Right kidney (tissue), 9 donors: ENCODE data around the gene C18orf32.
"Not testable (repeated sequence)": the region's sequence is repeated elsewhere in the genome, so short reads cannot be mapped to it uniquely, and the experiment has no call there.

Source experiments
- DNase-seq: peaks from one replicate; pipeline ENCODE4 v3.0.0-alpha.2; 2016
- long read RNA-seq, 8 donors: transcript quantifications; one replicate each; lab custom pipeline, GENCODE V29; 2026

The C18orf32 gene
- long read RNA-seq, donor 1, full-length matches to known transcripts: 106 of 106 reads
- long read RNA-seq, donor 1, partial matches to known transcripts: 0 of 106 reads
- long read RNA-seq, donor 1, other reads (novel, unspliced or antisense): 0 of 106 reads
- long read RNA-seq, donor 2, full-length matches to known transcripts: 62 of 76 reads
- long read RNA-seq, donor 2, partial matches to known transcripts: 14 of 76 reads
- long read RNA-seq, donor 2, other reads (novel, unspliced or antisense): 0 of 76 reads
- long read RNA-seq, donor 3, full-length matches to known transcripts: 34 of 34 reads
- long read RNA-seq, donor 3, partial matches to known transcripts: 0 of 34 reads
- long read RNA-seq, donor 3, other reads (novel, unspliced or antisense): 0 of 34 reads
- long read RNA-seq, donor 4, full-length matches to known transcripts: 59 of 59 reads
- long read RNA-seq, donor 4, partial matches to known transcripts: 0 of 59 reads
- long read RNA-seq, donor 4, other reads (novel, unspliced or antisense): 0 of 59 reads
- long read RNA-seq, donor 5, full-length matches to known transcripts: 82 of 97 reads
- long read RNA-seq, donor 5, partial matches to known transcripts: 15 of 97 reads
- long read RNA-seq, donor 5, other reads (novel, unspliced or antisense): 0 of 97 reads
- long read RNA-seq, donor 6, full-length matches to known transcripts: 71 of 71 reads
- long read RNA-seq, donor 6, partial matches to known transcripts: 0 of 71 reads
- long read RNA-seq, donor 6, other reads (novel, unspliced or antisense): 0 of 71 reads
- long read RNA-seq, donor 7: 0 reads
- long read RNA-seq, donor 8, full-length matches to known transcripts: 76 of 76 reads
- long read RNA-seq, donor 8, partial matches to known transcripts: 0 of 76 reads
- long read RNA-seq, donor 8, other reads (novel, unspliced or antisense): 0 of 76 reads

- DNase-seq: peak; percentile 95
Observed at GRCh38 chr18:49486953-49487710, at the start of gene C18orf32. Gene C18orf32 (minus strand): TSS chr18:49487234. CDS start chr18:49483748, 3,486 bp downstream.

DNA sequence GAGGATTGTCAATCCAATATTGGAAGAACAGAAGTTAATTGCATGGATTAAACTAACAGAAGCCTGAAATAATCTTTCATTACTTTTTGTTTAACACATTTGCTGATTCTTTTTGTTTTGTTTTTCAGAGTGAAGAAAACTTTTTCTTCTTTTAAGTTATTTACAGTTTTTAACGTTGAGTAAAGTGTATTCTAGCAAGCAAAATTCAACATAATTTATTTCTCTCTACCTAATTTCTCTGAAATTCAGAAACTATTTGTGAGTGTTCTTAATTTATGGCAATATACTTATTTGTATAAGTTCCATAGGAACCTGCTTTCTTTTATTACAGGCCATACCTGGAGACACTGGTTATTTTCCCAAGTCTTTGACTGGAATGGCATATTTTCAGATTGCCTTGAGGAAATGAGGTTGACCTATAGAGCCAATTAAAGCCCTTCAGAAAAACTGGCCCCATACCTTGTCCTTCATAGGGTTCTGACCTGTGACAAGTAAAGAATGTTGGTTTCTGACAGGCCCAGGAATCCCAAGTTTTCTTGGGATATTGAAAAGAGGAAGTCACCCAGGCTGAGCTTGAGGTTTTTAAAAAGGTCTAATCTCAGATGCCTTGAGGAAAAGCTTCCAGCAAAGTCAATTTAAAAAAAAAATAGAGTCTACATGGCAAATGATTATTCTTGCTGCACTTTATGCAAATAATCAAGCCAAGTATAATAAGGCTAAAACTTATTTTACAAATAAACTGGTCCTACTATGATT lies 48.0 kb upstream of the C18orf32 start:
- no peak for DNase-seq

DNA sequence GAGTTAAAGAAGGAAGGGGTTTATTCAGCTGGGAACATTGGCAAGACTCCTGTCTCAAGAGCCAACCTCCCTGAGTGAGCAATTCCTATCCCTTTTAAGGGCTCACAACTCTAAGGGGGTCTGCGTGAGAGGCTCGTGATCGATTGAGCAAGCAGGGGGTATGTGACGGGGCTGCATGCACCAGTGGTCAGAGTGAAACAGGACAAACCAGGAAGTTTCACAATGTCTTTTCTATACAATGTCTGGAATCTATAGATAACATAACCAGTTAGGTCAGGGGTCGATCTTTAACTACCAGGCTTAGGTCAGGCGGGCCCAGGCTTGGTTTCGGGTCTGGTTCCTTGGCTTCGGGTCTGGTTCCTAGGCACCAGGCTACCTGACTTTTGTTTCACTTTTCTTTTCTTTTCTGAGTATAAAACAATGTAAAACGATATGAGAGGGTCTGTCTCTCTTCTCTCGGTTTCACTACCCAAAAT lies 44.7 kb upstream of the C18orf32 start:
- no peak for DNase-seq

- DNase-seq: no peak
Observed at GRCh38 chr18:49529596-49529995, 42.6 kb upstream of the C18orf32 start.

- no peak for DNase-seq
Observed at GRCh38 chr18:49527631-49528327, 40.7 kb upstream of the C18orf32 start.

DNA sequence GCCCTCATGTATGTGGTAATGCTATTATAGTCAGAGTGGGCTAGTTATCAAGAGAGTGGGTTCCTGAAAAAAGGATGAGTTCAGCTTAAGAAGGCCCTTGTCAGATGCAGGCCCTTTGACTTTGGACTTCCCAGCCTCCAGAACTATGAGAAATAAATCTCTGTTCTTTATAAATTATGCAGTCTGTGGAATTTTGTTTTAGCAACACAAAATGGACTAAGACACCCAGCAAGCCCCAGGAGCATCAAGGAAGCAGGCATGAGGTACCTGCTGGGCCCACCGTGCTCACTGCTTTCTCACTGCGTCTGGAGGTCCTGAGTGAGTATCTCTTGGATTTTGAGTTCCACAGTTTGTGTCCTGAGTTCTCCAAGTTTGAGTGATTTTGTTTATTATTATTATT lies 38.9 kb upstream of the C18orf32 start:
- DNase-seq: no peak

DNA sequence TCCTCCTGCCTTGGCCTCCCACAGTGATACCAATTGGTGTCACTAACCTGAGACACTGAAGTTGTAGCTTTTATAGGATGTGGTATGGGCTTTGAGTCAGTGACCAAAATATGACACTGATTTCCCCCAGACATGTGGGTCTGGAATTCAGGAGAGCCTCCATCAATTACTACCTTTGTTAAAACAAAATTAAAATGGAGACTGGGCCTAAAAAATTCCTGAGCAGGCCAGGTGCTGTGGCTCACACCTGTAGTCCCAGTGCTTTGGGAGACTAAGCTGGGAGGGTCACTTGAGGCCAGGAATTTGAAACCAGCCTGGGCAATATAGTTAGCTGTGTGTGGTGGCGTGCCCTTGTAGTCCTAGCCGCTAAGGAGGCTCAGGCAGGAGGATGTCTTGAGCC lies 37.9 kb upstream of the C18orf32 start:
- no peak for DNase-seq

DNA sequence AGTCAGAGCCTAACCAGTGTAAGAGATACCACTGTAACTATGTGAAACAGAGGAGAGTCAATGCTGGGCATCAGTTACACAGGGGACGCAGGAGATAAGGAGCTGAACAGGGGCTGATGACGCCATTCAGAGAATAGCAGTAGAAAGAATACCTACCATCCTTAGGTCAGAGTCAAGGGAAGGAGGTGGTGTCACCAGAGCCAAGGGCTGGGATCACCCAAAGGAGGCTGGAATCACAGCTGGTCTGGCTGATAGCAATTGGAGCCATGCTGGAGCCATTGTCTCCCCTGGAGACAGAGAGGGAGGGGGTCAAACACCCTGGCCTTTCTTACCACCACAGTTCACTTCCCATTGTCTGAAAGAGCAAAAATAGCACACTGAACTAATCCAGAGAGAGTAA lies 37.3 kb upstream of the C18orf32 start:
- no peak for DNase-seq

DNA sequence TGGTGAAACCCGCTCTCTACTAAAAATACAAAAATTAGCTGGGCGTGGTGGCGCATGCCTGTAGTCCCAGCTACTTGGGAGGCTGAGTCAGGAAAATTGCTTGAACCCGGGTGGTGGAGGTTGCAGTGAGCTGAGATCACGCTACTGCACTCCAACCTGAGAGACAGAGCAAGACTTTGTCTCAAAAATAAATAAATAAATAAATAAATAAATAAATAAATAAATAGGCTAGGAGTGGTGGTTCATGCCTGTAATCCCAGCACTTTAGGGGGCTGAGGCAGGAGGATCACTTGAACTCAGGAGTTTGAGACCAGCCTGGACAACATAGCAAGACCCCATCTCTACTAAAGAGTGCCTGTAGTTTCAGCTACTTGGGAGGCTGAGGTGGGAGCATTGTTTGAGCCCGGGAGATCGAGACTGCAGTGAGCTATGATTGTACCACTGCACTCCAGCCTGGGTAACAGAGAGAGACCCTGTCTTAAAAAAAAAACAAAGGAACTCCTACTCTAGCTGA lies 36.6 kb upstream of the C18orf32 start:
- not testable (repeated sequence) for DNase-seq

GRCh38 chr18:49521216-49521835 lies 34.3 kb upstream of the C18orf32 start:
- no peak for DNase-seq

- DNase-seq: no peak
Observed at GRCh38 chr18:49520661-49521145, 33.7 kb upstream of the C18orf32 start.

GRCh38 chr18:49519101-49519971 lies 32.3 kb upstream of the C18orf32 start:
- DNase-seq: no peak

GRCh38 chr18:49517483-49517882 lies 30.4 kb upstream of the C18orf32 start:
- no peak for DNase-seq

DNA sequence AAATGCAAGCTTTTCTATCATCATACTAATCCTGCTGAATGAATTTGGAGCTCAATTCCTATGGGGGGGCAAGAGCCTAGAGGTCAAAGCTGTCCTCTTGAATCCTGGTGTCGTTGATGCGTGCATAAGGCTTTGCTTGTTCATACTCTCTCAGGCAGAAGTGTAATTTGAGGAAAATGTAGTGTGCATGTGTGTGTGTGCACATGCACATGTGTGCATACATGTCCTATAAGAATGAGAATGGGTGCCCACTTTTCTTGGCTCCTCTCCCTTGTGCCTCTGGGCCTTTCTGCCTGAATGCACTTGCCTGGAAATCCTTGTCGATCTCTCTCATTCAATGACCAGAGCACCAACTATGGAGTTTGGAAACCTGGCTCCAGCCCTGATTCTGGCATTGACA lies 28.5 kb upstream of the C18orf32 start:
- DNase-seq: no peak

DNA sequence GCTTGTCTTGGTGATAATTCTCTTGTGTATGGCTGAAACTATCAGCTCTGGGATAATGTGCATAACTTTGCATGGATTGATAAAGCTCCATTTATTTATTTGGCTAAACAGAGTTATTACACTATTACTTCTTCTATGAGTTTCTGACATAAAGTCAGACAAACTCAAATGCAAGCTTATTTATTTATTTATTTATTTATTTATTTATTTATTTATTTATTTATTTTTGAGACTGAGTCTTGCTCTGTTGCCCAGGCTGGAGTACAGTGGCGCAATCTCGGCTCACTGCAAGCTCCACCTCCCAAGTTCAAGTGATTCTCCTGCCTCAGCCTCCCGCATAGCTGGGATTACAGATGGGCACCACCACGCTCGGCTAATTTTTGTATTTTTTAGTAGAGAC lies 28.0 kb upstream of the C18orf32 start:
- not testable (repeated sequence) for DNase-seq

- no peak for DNase-seq
Observed at GRCh38 chr18:49514577-49514976, 27.5 kb upstream of the C18orf32 start.

GRCh38 chr18:49512876-49513275 lies 25.8 kb upstream of the C18orf32 start:
- not testable (repeated sequence) for DNase-seq

DNA sequence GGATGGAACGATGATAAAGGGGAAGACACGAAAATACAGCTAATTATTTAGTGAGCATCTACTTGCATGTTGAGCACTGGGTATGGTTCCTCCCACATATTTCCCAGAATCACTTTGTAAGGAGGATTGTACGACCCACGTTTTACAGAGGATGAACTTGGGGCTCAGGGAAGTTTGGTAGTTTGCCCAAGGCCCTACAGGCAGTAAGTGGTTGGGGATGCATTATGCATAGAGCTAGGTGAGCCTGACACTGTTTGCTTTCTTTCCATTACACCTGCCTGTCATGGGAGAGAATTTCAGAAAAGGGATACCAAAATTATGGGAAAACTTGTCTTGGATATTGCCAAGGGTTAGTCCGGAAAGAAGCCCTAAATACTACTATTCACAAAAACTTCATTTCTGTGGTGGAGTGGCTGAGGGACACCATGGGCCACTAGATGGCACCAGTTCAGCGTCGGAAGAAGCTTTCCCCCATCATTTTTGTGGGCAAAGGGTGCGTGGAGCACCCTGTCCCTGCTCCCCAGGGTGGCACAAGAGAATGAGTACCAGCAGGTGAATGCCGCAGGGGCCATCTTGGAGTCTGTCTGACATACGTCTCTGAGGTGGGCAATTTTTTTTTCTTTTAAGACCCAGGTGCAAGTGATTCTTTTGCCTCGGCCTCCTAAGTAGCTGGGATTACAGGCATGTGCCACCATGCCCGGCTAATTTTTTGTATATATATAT lies 23.5 kb upstream of the C18orf32 start:
- DNase-seq: peak; percentile 59
